Cardiac septum (tissue), 1 donor: ENCODE results near the gene COL6A1. TPM values are rescaled to one million over a fixed set of nuclear protein-coding genes. Genes with fewer than 3 reads are reported as not detected.

Experiments used
- DNase-seq: peaks from one replicate; pipeline ENCODE4 v3.0.0-alpha.2; 2020; ENCODE audit warnings: low spot score
- intact Hi-C: fragments of 100-400 bp; cut with DNase I; formaldehyde crosslinking; loops from one replicate; pipeline ENCODE4 v1.14.0; 2022
- total RNA-seq: library from RNA; stranded (reverse); fragmentation: NEBNext Ultra II Directional; extraction: Animal tissue kit (Norgen Biotek cat#: 25700); gene quantifications from one replicate; pipeline ENCODE4 v1.2.1, GENCODE V29; 2021
- donor health status: DM: no; HTN: no; CAD: no.

The COL6A1 gene
- total RNA-seq, 1 donor from 2014 or later = 140 TPM

DNA sequence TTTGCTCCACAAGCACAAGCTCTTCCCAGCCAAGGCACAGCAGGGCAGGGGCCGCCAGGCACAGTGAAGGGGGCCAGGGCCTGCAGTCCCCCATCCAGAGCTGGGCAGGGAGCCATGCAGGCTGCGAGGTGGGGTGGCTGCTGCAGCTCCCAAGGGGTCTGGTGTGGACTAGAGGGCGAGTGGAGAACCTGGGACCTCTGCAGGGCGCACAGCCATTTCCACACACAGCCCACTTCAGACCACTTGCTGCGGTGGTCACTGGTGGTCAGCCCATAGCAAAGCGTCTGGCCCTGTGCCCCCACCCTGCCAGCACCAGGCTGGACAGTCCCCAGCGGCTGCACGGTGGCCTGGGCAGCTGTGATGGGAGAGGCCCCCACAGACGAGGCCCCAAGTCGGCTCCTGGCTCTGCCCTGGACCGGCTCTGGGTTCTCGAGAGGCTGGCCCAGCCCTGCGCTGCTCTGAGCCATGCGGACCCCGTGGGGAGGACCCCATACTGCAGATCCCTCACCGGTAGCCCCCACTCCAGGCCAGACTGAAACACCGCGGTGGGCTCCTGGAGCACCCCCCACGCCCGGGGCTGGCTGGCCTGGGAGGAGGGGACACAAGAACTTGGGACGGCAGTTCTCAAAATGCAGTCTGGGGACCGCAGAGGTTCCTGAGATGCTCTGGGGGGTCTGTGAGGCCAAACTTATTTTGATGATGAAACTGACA, 69.3 kb downstream of the COL6A1 start:
- DNase-seq = peak; percentile 66
- intact Hi-C loops = no loop called here

GRCh38 chr21:46051379-46051770, 69.8 kb downstream of the COL6A1 start:
- DNase-seq = peak; percentile 39
- intact Hi-C loops = no loop called here

- DNase-seq = peak; percentile 63
- intact Hi-C loops = no loop called here
These were observed 70.5 kb downstream of the COL6A1 start for GRCh38 chr21:46051821-46052675.

DNA sequence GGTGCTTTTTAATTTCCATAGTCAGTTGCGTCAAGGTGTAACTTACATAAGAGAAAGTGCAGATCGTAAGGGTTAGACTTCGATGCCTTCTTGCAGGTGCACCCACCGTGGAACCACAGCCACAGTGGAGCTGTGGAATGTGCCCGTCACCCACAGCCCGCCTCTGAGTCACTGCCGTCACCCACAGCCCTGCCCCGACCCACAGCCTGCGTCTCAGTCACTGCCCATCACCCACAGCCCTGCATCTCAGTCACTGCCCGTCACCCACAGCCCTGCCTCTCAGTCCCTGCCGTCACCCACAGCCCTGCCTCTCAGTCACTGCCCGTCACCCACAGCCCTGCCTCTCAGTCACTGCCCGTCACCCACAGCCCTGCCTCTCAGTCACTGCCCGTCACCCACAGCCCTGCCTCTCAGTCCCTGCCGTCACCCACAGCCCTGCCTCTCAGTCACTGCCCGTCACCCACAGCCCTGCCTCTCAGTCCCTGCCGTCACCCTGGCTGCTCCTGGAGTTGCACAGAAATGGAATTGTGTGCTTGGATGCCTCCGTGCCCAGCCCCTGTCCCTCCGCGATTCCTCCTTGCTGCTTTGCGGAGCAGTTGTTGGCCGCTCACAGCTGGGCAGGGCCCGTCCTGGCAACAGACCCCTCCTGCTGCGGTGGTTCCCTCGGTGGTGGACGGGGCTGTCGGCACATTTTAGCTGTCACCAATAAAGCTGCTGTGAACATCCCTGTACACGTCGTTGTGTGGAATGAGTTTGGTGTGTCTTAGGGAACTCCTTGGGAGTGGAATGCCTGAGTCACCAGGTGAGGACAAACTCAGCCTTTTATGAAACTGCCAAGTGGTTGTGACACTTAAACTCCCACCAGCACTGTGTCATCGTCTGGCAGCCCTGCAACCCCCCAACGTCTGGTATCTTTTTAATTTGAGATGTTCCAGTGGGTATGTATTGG, 71.4 kb downstream of the COL6A1 start:
- peak; percentile 73 for DNase-seq
- intact Hi-C loops = no loop called here

GRCh38 chr21:46054031-46054430, 72.5 kb downstream of the COL6A1 start:
- intact Hi-C loops = no loop called here
- DNase-seq = peak; percentile 24

GRCh38 chr21:46054451-46054881, 72.9 kb downstream of the COL6A1 start:
- intact Hi-C loops = no loop called here

More at GRCh38 chr21:46054451-46054881, 72.9 kb downstream of the COL6A1 start:
- DNase-seq = peak; percentile 64

Other genes with a start within 250 kb of the COL6A1 start
- 157 TPM for gene COL6A2, start 116.3 kb downstream of the COL6A1 start, total RNA-seq
- gene FTCD, start 173.8 kb downstream of the COL6A1 start, total RNA-seq = 0.83 TPM
- 7.3 TPM for gene SPATC1L, start 202.7 kb downstream of the COL6A1 start, total RNA-seq
- gene LSS, start 247.0 kb downstream of the COL6A1 start, total RNA-seq = 34.9 TPM